Measurements from ENCODE around the gene FOXF2.
"Not testable (repeated sequence)": the region's sequence is repeated elsewhere in the genome, so short reads cannot be mapped to it uniquely, and the experiment has no call there.

Gene FOXF2

DNA sequence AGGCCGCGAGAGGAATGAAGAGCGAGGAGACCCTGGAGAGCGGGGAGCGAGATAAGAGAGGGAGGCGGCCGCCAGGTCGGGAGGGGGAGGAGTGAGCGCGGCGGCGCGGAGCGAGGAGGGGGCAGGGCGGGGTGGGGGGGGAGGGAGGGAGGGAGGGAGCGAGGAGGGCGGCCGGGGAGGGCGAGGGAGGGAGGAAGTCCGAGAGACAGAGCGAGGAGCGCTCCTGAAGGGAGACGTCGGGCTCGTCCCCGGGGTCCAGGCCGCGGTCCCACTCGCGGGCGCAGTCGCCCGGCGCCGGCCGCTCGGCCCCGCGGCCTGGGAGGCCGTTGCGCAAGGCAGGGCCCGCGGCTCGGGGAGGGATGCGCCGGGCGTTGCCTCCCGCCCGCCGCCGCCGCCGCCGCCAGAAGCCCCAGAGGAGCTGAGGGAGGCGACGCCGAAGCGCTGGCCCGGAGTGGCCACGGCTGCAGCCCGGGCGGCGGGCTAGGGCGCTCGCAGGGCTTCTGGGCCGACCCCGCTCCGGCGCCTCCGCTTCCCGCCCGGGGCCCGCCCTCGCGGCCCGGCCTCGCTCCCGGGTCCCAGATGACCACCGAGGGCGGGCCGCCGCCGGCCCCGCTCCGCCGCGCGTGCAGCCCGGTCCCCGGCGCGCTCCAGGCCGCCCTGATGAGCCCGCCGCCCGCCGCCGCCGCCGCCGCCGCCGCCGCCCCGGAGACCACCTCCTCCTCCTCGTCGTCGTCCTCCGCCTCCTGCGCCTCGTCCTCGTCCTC is at the start of gene FOXF2:
TSS of gene FOXF2 (plus strand) at position 208 of the 764 bp plus-strand sequence. CDS start at position 580, 372 bp downstream.
- no peak for DNase-seq (ENCODE audit: extremely low read depth in 1 of 2, low read depth in 1 of 2)

GRCh38 chr6:1346101-1346500 is 43.3 kb upstream of the FOXF2 start:
- no peak for DNase-seq (ENCODE audit: extremely low read depth in 1 of 2, low read depth in 1 of 2)

DNA sequence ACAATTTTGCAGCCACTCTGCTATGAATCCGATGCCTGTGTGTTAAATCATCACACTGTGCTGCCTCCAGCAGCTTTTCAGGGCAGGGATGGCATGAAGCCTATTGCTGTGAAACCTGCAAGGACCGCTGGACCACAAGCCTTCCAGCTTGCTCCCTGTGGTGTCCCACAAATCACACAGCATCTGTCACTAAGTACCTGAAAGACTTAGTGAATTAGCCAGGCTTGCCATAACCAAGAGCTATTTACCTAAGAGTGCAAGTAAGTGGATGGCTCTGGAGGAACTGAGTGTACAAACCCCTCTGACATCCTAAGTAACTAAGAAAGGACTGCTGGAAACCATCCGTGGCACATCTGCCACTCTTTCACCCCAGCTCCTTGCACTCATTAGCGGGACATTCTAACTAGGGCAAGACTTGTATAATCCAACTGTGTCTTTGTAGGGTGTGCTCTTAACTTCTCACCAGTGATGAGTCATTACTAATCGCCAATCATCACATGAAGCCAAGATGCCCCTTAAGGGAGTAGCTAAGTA is 42.8 kb upstream of the FOXF2 start:
- DNase-seq (ENCODE audit: extremely low read depth in 1 of 2, low read depth in 1 of 2), result no peak

DNA sequence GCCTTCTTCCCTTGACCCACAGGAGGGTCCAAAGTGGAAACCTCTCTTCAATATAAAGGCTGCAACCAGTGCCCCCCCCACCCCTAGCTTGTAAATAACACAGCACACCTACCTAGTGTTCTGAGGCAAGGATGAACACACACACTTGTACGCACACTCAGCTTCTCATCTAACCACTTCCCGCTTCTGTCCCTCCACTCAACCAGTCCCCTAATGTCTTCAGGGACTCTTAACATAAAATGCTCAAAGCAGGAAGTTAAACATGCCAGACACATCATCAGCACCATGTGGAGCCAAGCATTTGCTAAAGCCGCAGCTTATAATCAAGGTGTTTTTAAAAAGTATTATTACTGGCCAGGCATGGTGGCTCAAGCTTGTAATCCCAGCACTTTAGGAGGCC is 42.2 kb upstream of the FOXF2 start:
- no peak for DNase-seq (ENCODE audit: extremely low read depth in 1 of 2, low read depth in 1 of 2)

- DNase-seq (ENCODE audit: extremely low read depth in 1 of 2, low read depth in 1 of 2), result no peak
These were observed 40.7 kb upstream of the FOXF2 start for GRCh38 chr6:1348675-1349074.

GRCh38 chr6:1349655-1350054 is 39.7 kb upstream of the FOXF2 start:
- no peak for DNase-seq (ENCODE audit: extremely low read depth in 1 of 2, low read depth in 1 of 2)

GRCh38 chr6:1351381-1352008 is 37.9 kb upstream of the FOXF2 start:
- no peak for DNase-seq (ENCODE audit: extremely low read depth in 1 of 2, low read depth in 1 of 2)

DNA sequence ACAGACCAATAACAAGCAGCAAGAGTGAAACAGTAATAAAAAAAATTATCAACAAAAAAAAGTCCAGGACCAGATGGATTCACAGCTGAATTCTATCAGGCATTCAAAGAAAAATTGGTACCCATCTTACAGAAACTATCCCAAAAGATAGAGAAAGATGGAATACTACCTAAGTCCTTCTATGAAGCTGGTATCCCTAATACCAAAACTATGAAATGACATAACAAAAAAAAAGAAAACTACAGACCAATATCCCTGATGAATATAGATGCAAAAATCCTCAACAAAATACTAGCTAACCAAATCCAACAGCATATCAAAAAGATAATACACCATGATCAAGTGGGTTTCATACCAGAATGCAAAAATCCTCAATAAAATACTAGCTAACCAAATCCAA is 34.3 kb upstream of the FOXF2 start:
- DNase-seq (ENCODE audit: extremely low read depth in 1 of 2, low read depth in 1 of 2), result not testable (repeated sequence)

GRCh38 chr6:1361717-1362116 is 27.7 kb upstream of the FOXF2 start:
- DNase-seq (ENCODE audit: extremely low read depth in 1 of 2, low read depth in 1 of 2), result not testable (repeated sequence)

- DNase-seq (ENCODE audit: extremely low read depth in 1 of 2, low read depth in 1 of 2), result no peak
These were observed 26.7 kb upstream of the FOXF2 start for GRCh38 chr6:1362643-1363042.

DNA sequence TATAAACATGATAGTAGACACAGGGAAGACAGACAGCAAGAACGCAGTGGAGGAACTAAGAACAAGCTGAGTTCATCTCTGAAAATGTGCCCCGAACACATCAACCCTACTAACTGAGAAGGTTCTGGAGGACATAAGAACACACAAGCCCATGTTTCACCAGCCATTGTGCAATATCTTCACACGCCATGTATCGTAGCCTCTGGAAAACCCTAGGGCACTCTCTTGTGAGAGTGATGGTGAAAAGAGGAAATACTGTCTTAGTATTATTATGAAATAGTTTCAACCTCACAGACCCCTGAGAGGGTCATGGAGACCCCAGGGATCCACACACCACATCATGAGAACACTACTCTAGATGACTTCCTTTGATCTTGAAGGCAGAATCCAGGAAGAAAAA is 26.1 kb upstream of the FOXF2 start:
- no peak for DNase-seq (ENCODE audit: extremely low read depth in 1 of 2, low read depth in 1 of 2)

GRCh38 chr6:1363729-1364572 is 25.4 kb upstream of the FOXF2 start:
- no peak for DNase-seq (ENCODE audit: extremely low read depth in 1 of 2, low read depth in 1 of 2)

GRCh38 chr6:1364791-1365190 is 24.6 kb upstream of the FOXF2 start:
- no peak for DNase-seq (ENCODE audit: extremely low read depth in 1 of 2, low read depth in 1 of 2)

- no peak for DNase-seq (ENCODE audit: extremely low read depth in 1 of 2, low read depth in 1 of 2)
These were observed 23.7 kb upstream of the FOXF2 start for GRCh38 chr6:1365686-1366085.

DNA sequence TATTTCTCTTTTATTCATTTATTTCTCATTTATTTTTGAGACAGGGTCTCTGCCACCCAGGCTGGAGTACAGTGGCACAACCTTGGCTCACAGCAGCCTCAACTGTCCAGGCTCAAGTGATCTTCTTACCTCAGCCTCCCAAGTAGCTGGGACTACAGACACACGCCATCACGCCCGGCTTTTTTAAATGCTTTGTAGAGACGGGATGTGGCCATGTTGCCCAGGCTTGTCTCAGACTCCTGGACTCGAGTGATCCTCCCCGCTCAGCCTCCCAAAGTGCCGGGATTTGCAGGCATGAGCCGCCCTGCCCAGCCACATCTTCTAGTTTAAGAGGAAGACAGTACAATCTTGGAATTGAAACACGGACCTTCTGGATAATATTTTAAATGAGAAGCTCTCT is 21.6 kb upstream of the FOXF2 start:
- no peak for DNase-seq (ENCODE audit: extremely low read depth in 1 of 2, low read depth in 1 of 2)

GRCh38 chr6:1368940-1369339 is 20.4 kb upstream of the FOXF2 start:
- DNase-seq (ENCODE audit: extremely low read depth in 1 of 2, low read depth in 1 of 2), result no peak

DNA sequence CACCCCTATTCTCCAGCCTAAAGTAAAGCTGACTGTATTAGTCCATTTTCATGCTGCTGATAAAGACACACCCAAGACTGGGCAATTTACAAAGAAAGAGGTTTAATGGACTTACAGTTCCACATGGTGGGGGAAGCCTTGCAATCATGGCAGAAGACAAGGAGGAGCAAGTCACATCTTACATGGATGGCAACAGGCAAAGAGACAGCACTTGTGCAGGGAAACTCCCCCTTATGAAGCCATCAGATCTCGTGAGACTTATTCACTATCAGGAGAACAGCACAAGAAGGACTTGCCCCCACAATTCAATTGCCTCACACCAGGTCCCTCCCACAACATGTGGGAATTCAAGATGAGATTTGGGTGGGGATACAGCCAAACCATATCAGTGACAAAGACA is 19.7 kb upstream of the FOXF2 start:
- not testable (repeated sequence) for DNase-seq (ENCODE audit: extremely low read depth in 1 of 2, low read depth in 1 of 2)

DNA sequence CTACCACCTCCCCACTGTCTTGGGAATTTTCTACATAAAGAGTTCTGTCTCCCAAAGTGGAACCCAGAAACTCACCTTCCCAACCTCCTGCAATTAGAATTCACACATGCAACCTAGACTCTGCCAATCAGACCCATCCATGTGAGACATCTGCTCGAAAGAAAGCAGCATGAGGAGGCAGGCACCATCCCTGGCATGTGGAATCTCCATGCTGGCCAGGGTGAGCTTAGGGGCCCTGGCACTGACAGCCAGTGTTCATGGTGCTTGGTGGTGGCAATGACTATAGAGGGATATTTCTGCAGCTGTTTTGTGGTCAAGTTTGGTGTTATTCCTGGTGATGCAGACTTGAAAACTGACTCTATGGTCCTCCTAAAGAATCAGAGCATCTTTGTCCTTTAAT is 17.4 kb upstream of the FOXF2 start:
- no peak for DNase-seq (ENCODE audit: extremely low read depth in 1 of 2, low read depth in 1 of 2)

DNA sequence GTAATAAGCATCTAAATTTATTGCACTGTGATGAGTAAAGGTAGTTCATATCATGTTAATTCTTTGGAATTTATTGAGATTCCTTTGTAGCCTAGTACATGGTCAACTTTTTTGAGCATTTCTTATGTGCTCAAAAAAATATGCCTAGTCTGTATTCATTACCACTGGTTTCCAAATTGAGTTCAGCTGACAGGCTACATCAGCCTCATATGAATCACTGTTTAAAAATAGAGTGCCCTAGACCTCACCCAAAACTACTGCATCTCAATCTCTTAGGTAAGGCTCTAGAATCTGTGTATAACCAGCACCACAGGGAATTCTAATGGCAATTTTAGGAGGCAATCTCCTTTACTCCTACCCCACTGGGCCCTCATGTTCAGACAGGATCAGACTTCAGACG is 16.7 kb upstream of the FOXF2 start:
- DNase-seq (ENCODE audit: extremely low read depth in 1 of 2, low read depth in 1 of 2), result no peak

DNA sequence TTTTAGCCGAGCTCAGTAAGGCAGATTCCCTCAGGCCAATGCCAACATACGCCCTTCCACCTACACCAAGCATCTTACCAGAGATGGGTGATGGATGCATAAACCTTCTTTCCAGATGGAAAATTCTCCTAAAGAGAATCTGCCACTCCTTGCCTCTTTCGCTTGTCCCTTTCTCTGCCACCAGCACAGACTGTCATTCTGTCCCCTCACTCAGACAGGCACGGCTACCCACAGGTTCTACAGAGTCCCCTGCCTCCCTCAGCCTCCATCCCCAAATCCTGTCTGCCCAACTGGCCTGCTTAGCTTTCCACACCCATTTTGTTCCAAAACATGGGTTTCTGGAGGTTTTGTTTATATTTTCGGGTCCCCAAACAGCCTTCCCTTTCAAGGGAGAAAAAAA is 12.7 kb upstream of the FOXF2 start:
- DNase-seq (ENCODE audit: extremely low read depth in 1 of 2, low read depth in 1 of 2), result no peak

DNA sequence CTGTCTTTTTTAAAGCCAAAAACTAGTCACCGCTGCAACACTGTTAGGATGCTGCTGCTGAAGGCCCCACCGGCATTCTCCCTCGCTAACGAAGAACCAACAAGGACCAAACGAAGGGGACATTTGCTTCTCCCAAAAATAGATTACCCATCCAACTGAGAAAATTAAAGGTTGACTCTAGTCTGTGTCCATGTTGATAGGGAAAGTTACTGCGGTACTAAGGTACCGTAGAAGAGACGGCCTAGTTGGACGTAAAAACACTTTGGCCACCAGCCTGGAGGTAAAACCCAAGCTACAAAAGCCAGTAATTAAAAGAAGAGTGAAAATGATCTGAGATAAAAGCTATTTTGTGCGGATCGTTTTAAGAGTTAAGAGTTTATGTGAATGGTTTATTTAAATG is 11.8 kb upstream of the FOXF2 start:
- DNase-seq (ENCODE audit: extremely low read depth in 1 of 2, low read depth in 1 of 2), result no peak
